ENCODE data around the gene ZNF524. TPM values are rescaled to one million over a fixed set of nuclear protein-coding genes. Genes with fewer than 3 reads are reported as not detected.

Gene ZNF524
- total RNA-seq, 1 experiment from 2014 or later = 4.7 TPM

DNA sequence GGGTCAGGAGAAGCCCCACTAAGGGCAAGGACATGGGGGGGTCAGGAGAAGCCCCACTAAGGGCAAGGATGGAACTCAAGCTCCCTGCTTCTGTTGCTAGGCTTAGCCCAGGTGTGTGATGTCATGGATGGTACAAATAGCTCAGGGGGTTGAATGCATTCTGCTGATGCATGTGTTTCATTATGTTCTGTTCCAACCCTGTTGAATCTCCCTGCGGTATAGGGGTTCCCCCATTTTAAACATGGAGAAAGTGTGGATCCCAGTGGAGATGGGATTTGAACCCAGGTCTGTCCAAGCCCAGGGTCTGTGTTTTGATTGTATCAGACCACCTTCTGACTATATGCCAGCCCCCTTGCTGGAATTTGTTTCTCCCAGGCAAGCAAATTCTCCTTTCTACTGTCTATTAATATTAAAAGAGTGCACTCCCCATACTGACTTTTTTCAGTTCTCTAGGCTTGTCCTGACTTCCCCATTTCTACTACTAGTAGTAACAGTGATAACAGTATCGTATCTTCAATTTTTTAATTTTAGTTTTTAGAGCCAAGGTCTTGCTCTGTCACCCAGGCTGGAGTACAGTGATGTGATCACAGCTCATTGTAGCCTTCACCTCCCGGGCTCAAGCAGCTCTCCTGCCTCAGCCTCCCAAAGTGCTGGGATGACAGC, 12.0 kb downstream of the ZNF524 start:
- DNase-seq (ENCODE audit: low read depth, low spot score) = no peak
- in situ Hi-C loops (cut with HindIII; ENCODE audit: low pct_unique_long_range_greater_than_20kb, low sequenced_read_pairs) = no loop called here

DNA sequence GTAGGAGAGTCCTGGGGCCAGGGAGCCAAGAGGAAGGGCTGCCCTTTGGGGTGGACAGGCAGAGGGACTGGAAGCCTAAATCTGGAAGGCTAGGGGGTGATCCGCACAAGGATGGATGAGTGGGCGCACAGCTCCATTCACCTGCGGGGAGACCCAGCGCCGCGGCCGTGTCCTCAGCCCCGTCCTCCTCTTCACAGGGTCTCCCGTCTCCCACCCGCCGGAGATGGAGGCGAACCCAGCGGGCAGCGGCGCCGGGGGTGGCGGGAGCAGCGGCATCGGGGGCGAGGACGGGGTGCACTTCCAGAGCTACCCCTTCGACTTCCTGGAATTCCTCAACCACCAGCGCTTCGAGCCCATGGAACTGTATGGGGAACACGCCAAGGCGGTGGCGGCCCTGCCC, 13.3 kb downstream of the ZNF524 start:
- no peak for DNase-seq (ENCODE audit: low read depth, low spot score)
- in situ Hi-C loops (cut with HindIII; ENCODE audit: low pct_unique_long_range_greater_than_20kb, low sequenced_read_pairs) = no loop called here

DNA sequence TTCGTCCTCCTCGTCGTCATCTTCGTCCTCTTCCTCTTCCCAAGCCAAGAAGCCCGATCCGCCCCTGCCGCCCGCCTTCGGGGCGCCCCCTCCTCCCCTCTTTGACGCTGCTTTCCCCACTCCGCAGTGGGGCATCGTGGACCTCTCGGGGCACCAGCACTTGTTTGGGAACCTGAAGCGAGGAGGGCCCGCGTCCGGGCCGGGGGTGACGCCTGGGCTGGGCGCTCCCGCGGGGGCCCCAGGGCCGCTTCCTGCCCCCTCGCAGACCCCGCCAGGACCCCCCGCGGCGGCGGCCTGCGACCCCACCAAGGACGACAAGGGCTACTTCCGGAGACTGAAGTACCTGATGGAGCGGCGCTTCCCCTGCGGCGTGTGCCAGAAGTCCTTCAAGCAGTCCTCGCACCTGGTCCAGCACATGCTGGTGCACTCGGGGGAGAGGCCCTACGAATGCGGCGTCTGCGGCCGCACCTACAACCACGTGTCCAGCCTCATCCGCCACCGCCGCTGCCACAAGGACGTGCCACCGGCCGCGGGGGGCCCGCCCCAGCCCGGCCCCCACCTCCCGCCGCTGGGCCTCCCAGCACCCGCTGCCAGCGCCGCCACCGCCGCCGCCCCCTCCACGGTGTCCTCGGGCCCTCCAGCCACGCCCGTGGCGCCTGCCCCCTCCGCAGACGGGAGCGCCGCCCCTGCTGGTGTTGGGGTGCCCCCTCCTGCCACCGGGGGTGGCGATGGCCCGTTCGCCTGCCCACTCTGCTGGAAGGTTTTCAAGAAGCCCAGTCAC, 14.0 kb downstream of the ZNF524 start:
- in situ Hi-C loops (cut with HindIII; ENCODE audit: low pct_unique_long_range_greater_than_20kb, low sequenced_read_pairs) = no loop called here
- DNase-seq (ENCODE audit: low read depth, low spot score) = no peak

DNA sequence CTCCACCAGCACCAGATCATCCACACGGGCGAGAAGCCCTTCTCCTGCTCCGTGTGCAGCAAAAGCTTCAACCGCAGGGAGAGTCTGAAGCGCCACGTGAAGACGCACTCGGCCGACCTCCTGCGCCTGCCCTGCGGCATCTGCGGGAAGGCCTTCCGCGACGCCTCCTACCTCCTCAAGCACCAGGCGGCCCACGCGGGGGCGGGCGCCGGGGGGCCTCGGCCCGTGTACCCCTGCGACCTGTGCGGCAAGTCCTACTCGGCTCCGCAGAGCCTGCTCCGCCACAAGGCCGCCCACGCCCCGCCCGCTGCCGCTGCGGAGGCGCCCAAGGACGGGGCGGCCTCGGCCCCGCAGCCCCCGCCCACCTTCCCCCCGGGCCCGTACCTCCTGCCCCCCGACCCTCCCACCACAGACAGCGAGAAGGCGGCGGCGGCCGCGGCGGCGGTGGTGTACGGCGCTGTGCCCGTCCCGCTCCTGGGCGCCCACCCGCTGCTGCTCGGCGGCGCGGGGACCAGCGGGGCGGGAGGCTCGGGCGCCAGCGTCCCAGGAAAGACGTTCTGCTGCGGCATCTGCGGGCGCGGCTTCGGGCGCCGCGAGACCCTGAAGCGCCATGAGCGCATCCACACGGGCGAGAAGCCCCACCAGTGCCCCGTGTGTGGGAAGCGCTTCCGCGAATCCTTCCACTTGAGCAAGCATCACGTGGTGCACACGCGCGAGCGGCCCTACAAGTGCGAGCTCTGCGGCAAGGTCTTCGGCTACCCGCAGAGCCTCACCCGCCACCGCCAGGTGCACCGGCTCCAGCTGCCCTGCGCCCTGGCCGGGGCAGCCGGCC, 14.8 kb downstream of the ZNF524 start:
- no peak for DNase-seq (ENCODE audit: low read depth, low spot score)
- in situ Hi-C loops (cut with HindIII; ENCODE audit: low pct_unique_long_range_greater_than_20kb, low sequenced_read_pairs) = no loop called here

DNA sequence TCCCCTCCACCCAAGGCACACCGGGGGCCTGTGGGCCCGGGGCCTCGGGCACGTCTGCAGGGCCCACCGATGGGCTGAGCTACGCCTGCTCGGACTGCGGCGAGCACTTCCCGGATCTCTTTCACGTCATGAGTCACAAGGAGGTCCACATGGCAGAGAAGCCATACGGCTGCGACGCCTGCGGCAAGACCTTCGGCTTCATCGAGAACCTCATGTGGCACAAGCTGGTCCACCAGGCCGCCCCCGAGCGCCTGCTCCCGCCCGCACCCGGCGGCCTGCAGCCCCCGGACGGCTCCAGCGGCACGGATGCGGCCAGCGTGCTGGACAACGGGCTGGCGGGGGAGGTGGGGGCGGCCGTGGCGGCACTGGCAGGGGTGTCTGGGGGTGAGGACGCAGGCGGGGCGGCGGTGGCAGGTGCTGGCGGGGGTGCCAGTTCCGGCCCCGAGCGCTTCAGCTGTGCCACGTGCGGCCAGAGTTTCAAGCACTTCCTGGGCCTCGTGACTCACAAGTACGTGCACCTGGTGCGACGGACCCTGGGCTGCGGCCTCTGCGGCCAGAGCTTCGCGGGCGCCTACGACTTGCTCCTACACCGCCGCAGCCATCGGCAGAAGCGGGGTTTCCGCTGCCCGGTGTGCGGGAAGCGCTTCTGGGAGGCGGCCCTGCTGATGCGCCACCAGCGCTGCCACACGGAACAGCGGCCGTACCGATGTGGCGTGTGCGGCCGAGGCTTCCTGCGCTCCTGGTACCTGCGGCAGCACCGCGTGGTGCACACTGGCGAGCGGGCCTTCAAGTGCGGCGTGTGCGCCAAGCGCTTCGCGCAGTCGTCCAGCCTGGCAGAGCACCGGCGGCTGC, 15.7 kb downstream of the ZNF524 start:
- no peak for DNase-seq (ENCODE audit: low read depth, low spot score)
- in situ Hi-C loops (cut with HindIII; ENCODE audit: low pct_unique_long_range_greater_than_20kb, low sequenced_read_pairs) = no loop called here

DNA sequence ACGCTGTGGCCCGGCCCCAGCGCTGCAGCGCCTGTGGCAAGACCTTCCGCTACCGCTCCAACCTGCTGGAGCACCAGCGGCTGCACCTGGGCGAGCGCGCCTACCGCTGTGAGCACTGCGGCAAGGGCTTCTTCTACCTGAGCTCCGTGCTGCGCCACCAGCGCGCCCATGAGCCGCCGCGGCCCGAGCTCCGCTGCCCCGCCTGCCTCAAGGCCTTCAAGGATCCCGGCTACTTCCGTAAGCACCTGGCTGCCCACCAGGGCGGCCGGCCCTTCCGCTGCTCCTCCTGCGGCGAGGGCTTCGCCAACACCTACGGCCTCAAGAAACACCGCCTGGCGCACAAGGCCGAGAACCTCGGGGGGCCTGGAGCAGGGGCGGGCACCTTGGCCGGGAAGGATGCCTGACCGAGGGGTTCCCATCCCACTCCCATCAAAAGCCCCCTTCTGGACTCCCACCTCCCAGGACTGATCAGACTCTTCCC, 16.3 kb downstream of the ZNF524 start:
- in situ Hi-C loops (cut with HindIII; ENCODE audit: low pct_unique_long_range_greater_than_20kb, low sequenced_read_pairs) = no loop called here

DNA sequence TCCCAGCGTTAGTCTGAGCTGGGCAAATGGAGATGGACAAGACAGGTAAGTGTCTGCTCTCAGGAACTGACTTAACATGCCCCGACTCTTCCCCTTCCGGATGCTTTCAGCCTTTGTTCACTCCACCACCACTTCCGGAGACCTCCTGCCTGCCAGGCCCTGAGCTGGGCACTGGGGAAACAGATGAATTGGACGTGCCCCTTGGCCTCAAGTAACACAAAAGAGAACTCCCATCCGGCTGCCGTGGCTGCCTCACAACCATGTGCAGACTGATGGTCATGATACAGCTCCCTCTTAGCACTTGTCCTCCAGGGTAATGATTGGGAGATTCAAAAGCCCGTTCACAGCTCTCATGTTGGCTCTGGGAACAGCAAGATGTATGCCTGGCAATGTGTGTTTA, 17.3 kb downstream of the ZNF524 start:
- in situ Hi-C loops (cut with HindIII; ENCODE audit: low pct_unique_long_range_greater_than_20kb, low sequenced_read_pairs) = no loop called here
- no peak for DNase-seq (ENCODE audit: low read depth, low spot score)

More for the DNA sequence above, 16.3 kb downstream of the ZNF524 start:
- DNase-seq (ENCODE audit: low read depth, low spot score) = no peak

DNA sequence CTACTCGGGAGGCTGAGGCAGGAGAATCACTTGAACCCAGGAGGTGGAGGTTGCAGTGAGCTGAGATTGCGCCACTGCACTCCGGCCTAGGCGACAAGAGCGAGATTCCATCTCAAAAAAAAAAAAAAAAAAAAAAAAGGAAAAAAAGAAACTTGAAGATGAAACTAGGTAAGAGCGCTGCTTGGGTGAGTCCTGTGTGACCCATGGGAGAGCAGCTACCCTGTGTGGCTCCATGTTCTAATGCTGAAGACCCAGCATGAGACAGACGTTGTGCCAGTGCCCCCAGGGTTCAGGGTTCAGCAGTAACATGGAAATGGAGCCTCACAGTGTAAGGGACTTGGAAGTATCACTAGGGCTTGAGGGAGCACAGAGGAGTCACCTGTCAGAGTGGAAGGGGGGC, 18.3 kb downstream of the ZNF524 start:
- DNase-seq (ENCODE audit: low read depth, low spot score) = no peak
- in situ Hi-C loops (cut with HindIII; ENCODE audit: low pct_unique_long_range_greater_than_20kb, low sequenced_read_pairs) = no loop called here

DNA sequence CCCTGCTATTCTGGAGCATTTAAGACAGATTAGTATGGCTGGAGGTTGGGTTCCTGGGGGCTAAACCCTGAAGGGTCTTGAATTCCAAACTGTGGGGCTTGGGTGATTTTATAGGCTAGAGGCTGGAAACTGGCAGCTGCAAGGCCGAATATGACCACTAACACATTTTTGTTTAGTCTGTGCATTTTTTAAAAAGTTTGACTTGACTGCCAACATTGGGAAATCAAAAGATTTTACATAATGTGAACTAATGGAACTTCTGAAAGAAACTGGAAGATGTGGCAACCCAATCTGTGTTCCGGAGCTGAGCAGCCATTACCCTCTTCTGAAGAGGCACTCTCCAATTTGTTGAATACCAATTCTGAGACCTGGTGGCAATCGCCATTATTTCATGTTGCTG, 19.2 kb downstream of the ZNF524 start:
- in situ Hi-C loops (cut with HindIII; ENCODE audit: low pct_unique_long_range_greater_than_20kb, low sequenced_read_pairs) = no loop called here
- DNase-seq (ENCODE audit: low read depth, low spot score) = no peak

DNA sequence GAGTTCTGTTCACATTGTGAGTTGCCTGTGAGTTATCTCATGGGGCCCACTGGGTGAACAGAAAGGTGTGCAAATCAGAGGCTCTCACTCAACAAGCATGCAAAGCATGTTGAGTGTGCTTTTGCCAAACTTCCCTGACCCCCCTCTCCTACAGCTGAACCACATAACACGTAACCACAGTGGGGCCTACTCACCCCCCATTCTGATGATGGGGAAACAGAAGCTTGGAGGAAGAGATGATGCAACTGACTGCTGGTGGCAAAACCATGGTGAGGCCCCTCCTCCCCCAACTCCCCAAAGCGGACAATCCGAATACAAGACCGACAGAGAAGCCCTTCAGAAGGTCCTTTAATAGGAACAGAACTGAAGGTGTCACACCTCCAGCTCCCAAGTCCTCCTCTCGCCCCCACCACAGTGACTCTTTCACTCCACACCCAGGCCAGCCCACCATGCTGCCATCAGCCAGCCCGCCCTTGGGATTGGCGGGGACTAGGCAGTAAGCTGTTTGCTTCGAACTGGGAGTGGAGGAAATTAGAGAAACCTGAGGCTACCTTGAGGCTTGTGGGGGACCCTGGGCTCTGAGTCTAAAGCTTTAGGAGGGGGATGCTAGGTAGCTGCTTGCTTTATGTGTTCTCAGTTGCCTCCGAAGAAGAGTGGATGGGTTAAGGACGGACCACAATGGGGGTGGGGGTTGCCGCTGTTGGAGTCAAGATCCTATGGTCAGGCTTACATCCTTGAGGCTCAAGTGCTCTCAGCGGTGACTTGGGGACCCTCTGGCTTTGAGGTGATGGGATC, 20.5 kb downstream of the ZNF524 start:
- in situ Hi-C loops (cut with HindIII; ENCODE audit: low pct_unique_long_range_greater_than_20kb, low sequenced_read_pairs) = no loop called here
- DNase-seq (ENCODE audit: low read depth, low spot score) = no peak

DNA sequence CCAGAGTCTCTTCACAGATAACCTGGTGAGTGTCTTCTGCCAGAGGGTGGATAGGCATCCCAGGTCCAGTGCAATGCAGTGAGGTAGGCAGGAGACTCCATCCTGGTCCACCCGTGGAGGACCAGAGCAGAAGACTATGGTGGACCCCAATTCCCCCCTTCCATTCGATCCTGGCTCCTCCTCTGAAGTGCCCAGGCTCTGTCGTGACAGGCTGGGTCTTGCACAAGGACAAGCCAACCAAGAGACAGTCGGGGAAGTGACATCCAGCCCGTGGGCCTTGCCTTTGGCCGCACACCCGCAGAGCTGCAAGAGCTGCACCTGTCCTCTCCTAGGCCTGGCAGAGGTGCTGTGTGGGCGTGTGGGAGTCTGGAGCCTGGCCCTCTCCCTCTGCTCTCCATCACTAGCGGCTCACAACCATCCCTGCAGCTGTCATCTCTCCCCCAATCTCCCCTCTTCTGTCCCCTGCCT, 21.2 kb downstream of the ZNF524 start:
- in situ Hi-C loops (cut with HindIII; ENCODE audit: low pct_unique_long_range_greater_than_20kb, low sequenced_read_pairs) = no loop called here
- no peak for DNase-seq (ENCODE audit: low read depth, low spot score)

DNA sequence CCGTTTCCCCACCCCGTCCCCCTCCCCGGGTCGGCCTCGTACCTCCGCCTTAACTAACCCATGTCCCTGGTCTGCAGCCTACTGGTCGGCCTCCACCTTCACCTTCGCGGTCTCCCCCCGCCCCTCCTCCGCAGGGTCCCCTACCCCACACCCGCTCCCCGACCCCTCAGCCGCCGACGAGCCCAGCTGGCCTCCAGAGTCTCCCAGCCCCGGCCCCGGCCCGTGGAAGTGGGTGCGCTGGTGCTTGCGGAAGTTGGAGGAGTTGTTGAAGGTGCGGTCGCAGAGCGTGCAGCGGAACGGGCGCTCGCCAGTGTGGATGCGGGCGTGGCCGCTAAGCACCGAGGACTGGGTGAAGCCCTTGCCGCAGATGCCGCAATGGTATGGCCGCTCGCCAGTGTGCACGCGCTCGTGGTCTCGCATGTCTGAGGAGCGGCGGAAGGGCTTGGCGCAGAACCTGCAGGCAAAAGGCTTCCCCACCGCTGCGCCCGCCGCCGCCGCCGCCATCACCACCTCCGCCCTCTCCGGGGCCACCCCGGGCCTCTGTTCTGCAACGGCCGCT, 21.7 kb downstream of the ZNF524 start:
- in situ Hi-C loops (cut with HindIII; ENCODE audit: low pct_unique_long_range_greater_than_20kb, low sequenced_read_pairs) = no loop called here
- DNase-seq (ENCODE audit: low read depth, low spot score) = no peak

DNA sequence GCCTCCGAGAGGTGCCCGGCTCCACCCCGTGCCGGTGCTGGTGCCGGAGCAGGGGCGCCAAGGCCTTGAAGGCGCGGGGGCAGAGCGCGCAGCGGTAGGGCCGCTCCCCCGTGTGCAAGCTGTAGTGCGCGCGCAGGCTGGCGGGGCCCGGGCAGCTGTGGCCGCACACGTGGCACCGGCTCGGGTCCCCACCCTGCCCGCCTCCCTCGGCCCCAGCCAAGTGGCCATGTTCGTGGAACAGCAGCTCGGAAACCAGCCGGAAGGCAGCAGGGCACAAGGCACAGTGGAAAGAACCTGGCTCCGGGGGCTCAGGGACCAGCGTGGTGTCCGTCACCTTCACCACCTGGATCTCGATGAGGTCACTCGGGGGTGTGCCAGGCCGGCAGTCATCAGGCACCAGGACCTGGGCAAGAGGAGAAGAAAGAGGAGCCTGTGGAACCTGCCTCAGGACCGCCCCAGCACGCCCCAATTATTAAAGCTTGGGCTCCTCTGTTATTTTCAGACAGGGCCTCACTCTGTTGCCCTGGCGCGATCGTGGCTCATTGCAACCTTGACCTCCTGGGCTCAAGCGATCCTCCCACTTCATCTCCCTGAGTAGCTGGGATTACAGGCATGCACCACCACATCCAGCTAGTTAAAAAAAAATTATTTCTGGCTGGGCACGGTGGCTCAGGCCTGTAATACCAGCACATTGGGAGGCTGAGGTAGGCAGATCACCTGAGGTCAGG, 22.3 kb downstream of the ZNF524 start:
- in situ Hi-C loops (cut with HindIII; ENCODE audit: low pct_unique_long_range_greater_than_20kb, low sequenced_read_pairs) = no loop called here
- DNase-seq (ENCODE audit: low read depth, low spot score) = no peak

DNA sequence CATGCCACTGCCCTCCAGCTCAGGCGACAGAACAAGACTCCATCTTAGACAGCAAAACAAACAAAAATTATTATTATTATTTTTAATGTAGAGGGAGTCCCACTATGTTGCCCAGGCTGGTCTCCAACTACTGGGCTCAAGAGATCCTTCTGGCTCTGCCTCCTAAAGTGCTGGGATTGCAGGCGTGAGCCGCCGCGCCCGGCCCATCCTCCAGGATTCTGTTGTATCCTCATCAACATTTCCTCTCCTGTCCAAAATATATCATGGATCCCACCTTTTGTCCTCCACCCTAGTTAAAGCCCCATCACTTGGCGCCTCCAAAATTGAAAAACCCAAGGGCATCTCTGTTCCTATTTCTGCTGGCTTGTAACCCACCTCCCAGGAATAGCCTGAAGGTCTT, 23.0 kb downstream of the ZNF524 start:
- DNase-seq (ENCODE audit: low read depth, low spot score) = no peak
- in situ Hi-C loops (cut with HindIII; ENCODE audit: low pct_unique_long_range_greater_than_20kb, low sequenced_read_pairs) = no loop called here

DNA sequence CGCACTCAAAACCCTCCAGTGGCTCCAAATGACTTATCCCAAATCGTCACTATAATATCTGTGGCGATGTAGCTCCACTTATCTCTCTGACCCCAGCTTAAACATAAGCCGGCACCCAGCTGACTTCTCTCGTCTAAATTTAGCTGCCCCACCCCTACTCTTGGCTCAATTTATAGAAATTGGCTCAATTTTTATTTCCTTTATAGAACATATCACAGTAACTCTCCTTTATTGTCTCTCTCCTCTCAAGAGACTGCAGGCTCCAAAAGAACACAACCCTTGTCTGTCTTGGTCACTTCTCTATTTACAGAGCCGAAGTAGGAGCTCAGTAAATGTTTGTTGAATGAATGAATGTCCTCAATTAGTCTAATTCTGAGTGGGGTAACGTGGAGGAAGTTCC, 23.5 kb downstream of the ZNF524 start:
- in situ Hi-C loops (cut with HindIII; ENCODE audit: low pct_unique_long_range_greater_than_20kb, low sequenced_read_pairs) = no loop called here
- no peak for DNase-seq (ENCODE audit: low read depth, low spot score)
